SKM-1 (cell line): ENCODE results near the gene ERICH3.

Experiments
- DNase-seq: peaks from one replicate; lab custom pipeline; 2025; ENCODE audit not compliant: unreplicated experiment; lab: John Stamatoyannopoulos, UW

ERICH3 gene

GRCh38 chr1:74673351-74674111 lies at the start of gene ERICH3:
Gene ERICH3 (minus strand): TSS chr1:74673792. CDS start chr1:74673519, 273 bp downstream.
- DNase-seq: no peak

GRCh38 chr1:74717626-74718025 lies 44.0 kb upstream of the ERICH3 start:
- DNase-seq: no peak

- DNase-seq: no peak
Observed at GRCh38 chr1:74716822-74717221, 43.2 kb upstream of the ERICH3 start.

GRCh38 chr1:74715806-74716205 lies 42.2 kb upstream of the ERICH3 start:
- DNase-seq: no peak

- no peak for DNase-seq
Observed at GRCh38 chr1:74715236-74715502, 41.6 kb upstream of the ERICH3 start.

GRCh38 chr1:74714429-74715235 lies 41.0 kb upstream of the ERICH3 start:
- no peak for DNase-seq

GRCh38 chr1:74713849-74714248 lies 40.3 kb upstream of the ERICH3 start:
- DNase-seq: no peak

GRCh38 chr1:74712881-74713280 lies 39.3 kb upstream of the ERICH3 start:
- DNase-seq: no peak

- DNase-seq: no peak
Observed at GRCh38 chr1:74703386-74704182, 30.0 kb upstream of the ERICH3 start.

- DNase-seq: no peak
Observed at GRCh38 chr1:74699331-74699730, 25.7 kb upstream of the ERICH3 start.

GRCh38 chr1:74697832-74698231 lies 24.2 kb upstream of the ERICH3 start:
- DNase-seq: no peak

GRCh38 chr1:74693473-74693872 lies 19.9 kb upstream of the ERICH3 start:
- no peak for DNase-seq

- no peak for DNase-seq
Observed at GRCh38 chr1:74690909-74691308, 17.3 kb upstream of the ERICH3 start.

GRCh38 chr1:74690364-74690696 lies 16.7 kb upstream of the ERICH3 start:
- DNase-seq: no peak

GRCh38 chr1:74689621-74690363 lies 16.2 kb upstream of the ERICH3 start:
- peak; percentile 6 for DNase-seq

GRCh38 chr1:74686928-74687327 lies 13.3 kb upstream of the ERICH3 start:
- no peak for DNase-seq

GRCh38 chr1:74684301-74684700 lies 10.7 kb upstream of the ERICH3 start:
- no peak for DNase-seq

- DNase-seq: no peak
Observed at GRCh38 chr1:74683656-74684055, 10.1 kb upstream of the ERICH3 start.

GRCh38 chr1:74681851-74682250 lies 8.3 kb upstream of the ERICH3 start:
- DNase-seq: no peak

GRCh38 chr1:74681449-74681848 lies 7.9 kb upstream of the ERICH3 start:
- DNase-seq: no peak

GRCh38 chr1:74681001-74681400 lies 7.4 kb upstream of the ERICH3 start:
- no peak for DNase-seq
